AG09309 (cell line): ENCODE results near the gene CPED1.

ENCODE experiments used
- DNase-seq: peaks from one replicate; pipeline ENCODE4 v3.0.0-alpha.2; 2010; ENCODE audit warnings: low read depth
- H3K4me3 ChIP-seq: 2 replicates; pipeline ENCODE4 v1.5.1; 2011; ENCODE audit warnings: mild to moderate bottlenecking, low read depth, low read length, moderate library complexity; ENCODE audit not compliant: control insufficient read depth
- CTCF ChIP-seq: IDR thresholded peaks from 2 replicates; pipeline ENCODE4 v1.5.1; 2011; ENCODE audit warnings: mild to moderate bottlenecking, low read depth, low read length, inconsistent platforms; ENCODE audit not compliant: insufficient read depth, control insufficient read depth; ENCODE audit errors: missing control alignments

Gene CPED1

GRCh38 chr7:120988591-120989256, at the start of gene CPED1:
TSS of gene CPED1 (plus strand) at chr7:120988711. CDS start at chr7:120989622, 911 bp downstream.
- DNase-seq, result peak; percentile 65
- no peak for TF ChIP-seq CTCF
- H3K4me3 ChIP-seq, result peak within 1 kb of the TSS; percentile 66

GRCh38 chr7:120939345-120939744, 49.2 kb upstream of the CPED1 start:
- no peak for DNase-seq
- no peak for TF ChIP-seq CTCF
- H3K4me3 ChIP-seq, result no peak overlapping the region

- no peak for TF ChIP-seq CTCF
- no peak overlapping the region for H3K4me3 ChIP-seq
- no peak for DNase-seq
Observed at GRCh38 chr7:120941064-120941463, 47.4 kb upstream of the CPED1 start.

- no peak overlapping the region for H3K4me3 ChIP-seq
- TF ChIP-seq CTCF, result no peak
- DNase-seq, result no peak
Observed at GRCh38 chr7:120941856-120942255, 46.7 kb upstream of the CPED1 start.

- no peak for TF ChIP-seq CTCF
- no peak overlapping the region for H3K4me3 ChIP-seq
- no peak for DNase-seq
Observed at GRCh38 chr7:120942861-120943260, 45.6 kb upstream of the CPED1 start.

GRCh38 chr7:120944826-120945562, 43.5 kb upstream of the CPED1 start:
- no peak overlapping the region for H3K4me3 ChIP-seq
- no peak for DNase-seq
- no peak for TF ChIP-seq CTCF
